ENCODE measurements around the gene ARID1B.
A peak's percentile ranks its signal among the peaks of the same experiment; 100 is the strongest.

The ARID1B gene

GRCh38 chr6:157029980-157030690 lies 253.0 kb downstream of the ARID1B start:
- H3K4me3 ChIP-seq (ENCODE audit: low read depth, low read length): no peak overlapping the region
- peak; percentile 53 for DNase-seq (ENCODE audit: low read depth)
- TF ChIP-seq CTCF (IDR thresholded peaks at IDR 0.05; ENCODE audit: insufficient read depth, low read depth, low read length, missing control alignments): no peak

DNA sequence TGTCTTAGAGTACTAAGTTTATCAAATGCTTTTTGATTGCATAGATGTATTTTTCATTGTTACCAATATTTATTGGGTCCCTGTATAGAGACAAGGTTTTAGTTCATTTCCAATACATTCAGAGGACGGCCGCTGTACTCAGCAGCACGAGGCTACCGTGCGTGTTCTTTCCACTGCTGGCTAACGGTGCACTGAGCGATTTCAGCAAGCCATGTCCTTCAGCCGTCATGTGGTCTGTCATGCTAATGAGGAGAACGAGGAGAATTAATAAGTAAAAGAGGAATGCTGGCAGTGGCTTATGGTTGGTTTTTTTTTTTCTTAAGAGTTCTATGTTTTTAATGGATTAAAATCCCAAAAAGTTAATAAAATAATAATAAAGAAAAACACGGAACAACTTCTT lies 253.6 kb downstream of the ARID1B start:
- no peak for DNase-seq (ENCODE audit: low read depth)
- no peak for TF ChIP-seq CTCF (IDR thresholded peaks at IDR 0.05; ENCODE audit: insufficient read depth, low read depth, low read length, missing control alignments)
- H3K4me3 ChIP-seq (ENCODE audit: low read depth, low read length): no peak overlapping the region

DNA sequence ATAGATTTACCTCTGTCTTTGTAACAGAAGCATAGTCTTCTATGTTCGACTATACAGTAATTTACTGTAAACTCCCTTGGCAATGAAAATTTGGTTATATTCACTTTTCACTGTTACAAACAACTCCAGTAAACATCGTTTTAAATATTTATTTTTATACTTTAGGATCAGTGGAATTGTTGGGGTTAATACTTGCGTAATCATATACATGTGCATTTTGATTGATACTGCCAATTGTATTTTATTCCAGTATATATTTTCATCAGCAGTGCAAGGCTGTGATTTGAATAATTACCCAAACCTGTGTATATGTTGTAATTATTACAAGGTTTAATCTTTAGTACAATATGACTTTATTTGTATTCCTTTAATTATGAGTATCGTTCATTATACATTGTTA lies 255.7 kb downstream of the ARID1B start:
- peak overlapping the region; percentile 59 for H3K4me3 ChIP-seq (ENCODE audit: low read depth, low read length)
- TF ChIP-seq CTCF (IDR thresholded peaks at IDR 0.05; ENCODE audit: insufficient read depth, low read depth, low read length, missing control alignments): no peak
- no peak for DNase-seq (ENCODE audit: low read depth)

- TF ChIP-seq CTCF (IDR thresholded peaks at IDR 0.05; ENCODE audit: insufficient read depth, low read depth, low read length, missing control alignments): no peak
- DNase-seq (ENCODE audit: low read depth): no peak
- H3K4me3 ChIP-seq (ENCODE audit: low read depth, low read length): peak overlapping the region; percentile 59
Observed at GRCh38 chr6:157033428-157034140, 256.4 kb downstream of the ARID1B start.

DNA sequence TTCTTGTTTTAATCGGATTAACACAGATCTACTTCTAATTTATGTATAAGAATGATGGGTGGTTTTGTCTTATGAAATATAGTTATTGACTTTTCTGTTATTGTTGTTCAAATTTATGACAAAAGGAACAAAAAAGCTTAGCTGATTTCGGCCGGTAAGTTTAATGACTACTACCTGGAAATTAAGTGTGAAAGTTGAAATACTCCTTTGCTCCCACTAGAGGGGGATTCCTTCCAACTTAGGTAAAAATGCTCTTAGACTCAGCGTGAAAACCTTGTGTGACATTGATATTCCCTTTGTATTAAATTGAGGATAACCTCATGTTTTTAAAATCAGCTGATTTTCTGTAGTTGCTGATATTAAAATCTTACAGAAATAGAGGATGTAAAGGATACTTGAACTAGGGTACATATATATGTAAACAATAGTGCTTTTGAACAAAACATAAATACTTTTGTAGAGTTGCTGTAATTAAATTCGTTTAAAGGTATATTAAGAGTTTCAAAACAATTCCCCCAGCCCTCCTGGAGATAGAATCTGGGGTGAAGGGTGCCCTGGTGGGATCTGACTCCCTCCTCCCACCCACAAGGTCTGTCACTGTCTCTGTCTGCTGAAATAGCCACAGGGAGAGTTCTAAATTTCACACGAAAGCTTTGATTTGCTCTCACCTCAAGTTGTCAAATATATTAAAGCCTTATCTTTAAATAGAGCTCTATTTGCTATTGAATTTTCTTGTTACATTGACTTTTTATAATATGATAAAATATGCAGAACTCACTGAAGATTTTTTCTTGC lies 257.5 kb downstream of the ARID1B start:
- peak; percentile 59 for DNase-seq (ENCODE audit: low read depth)
- TF ChIP-seq CTCF (IDR thresholded peaks at IDR 0.05; ENCODE audit: insufficient read depth, low read depth, low read length, missing control alignments): peak; percentile 49
- no peak overlapping the region for H3K4me3 ChIP-seq (ENCODE audit: low read depth, low read length)

DNA sequence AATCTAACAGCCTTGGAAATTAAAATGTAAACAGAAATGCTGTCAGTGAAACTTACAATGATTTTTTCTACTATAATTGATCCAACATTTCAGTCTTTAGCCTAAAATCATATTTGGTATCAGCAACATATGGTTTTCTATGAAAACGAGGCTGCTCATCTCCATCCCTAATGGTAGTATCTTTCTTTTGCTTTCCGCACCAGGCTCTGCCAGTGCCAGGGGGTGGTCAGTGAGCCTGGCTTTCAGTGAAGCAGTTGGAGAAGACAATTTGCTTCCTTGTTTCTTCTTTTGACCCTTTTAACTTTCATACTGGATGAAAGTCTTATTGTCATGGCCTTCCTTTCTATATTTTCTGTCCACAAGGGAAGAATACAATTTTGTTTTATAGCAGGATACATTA lies 258.4 kb downstream of the ARID1B start:
- TF ChIP-seq CTCF (IDR thresholded peaks at IDR 0.05; ENCODE audit: insufficient read depth, low read depth, low read length, missing control alignments): no peak
- DNase-seq (ENCODE audit: low read depth): no peak
- H3K4me3 ChIP-seq (ENCODE audit: low read depth, low read length): no peak overlapping the region
